HG02885 (cell line): ENCODE results near the gene EDEM1.

ENCODE experiments used
- ATAC-seq: cut with Tn5 transposase; IDR thresholded peaks from one replicate; pipeline ENCODE4 v1.9.1; 2021; ENCODE audit warnings: mild to moderate bottlenecking; ENCODE audit not compliant: unreplicated experiment, poor library complexity

Gene EDEM1

GRCh38 chr3:5197470-5198312 lies 10.2 kb downstream of the EDEM1 start:
- peak; percentile 79 for ATAC-seq

- no peak for ATAC-seq
These were observed 10.8 kb downstream of the EDEM1 start for GRCh38 chr3:5198313-5198677.

- peak; percentile 45 for ATAC-seq
These were observed 11.7 kb downstream of the EDEM1 start for GRCh38 chr3:5198986-5199731.

GRCh38 chr3:5201536-5201935 lies 14.0 kb downstream of the EDEM1 start:
- ATAC-seq, result no peak

- no peak for ATAC-seq
These were observed 14.7 kb downstream of the EDEM1 start for GRCh38 chr3:5202222-5202621.

- peak; percentile 98 for ATAC-seq
These were observed 17.8 kb downstream of the EDEM1 start for GRCh38 chr3:5205165-5205941.

- ATAC-seq, result no peak
These were observed 23.4 kb downstream of the EDEM1 start for GRCh38 chr3:5210926-5211325.

- no peak for ATAC-seq
These were observed 25.4 kb downstream of the EDEM1 start for GRCh38 chr3:5212628-5213573.

- ATAC-seq, result no peak
These were observed 26.1 kb downstream of the EDEM1 start for GRCh38 chr3:5213574-5213966.

GRCh38 chr3:5214352-5214751 lies 26.8 kb downstream of the EDEM1 start:
- no peak for ATAC-seq

- no peak for ATAC-seq
These were observed 30.5 kb downstream of the EDEM1 start for GRCh38 chr3:5217824-5218595.

- ATAC-seq, result no peak
These were observed 31.3 kb downstream of the EDEM1 start for GRCh38 chr3:5218815-5219214.

GRCh38 chr3:5219216-5219615 lies 31.7 kb downstream of the EDEM1 start:
- no peak for ATAC-seq

GRCh38 chr3:5220193-5220592 lies 32.7 kb downstream of the EDEM1 start:
- peak; percentile 35 for ATAC-seq

GRCh38 chr3:5220667-5221431 lies 33.3 kb downstream of the EDEM1 start:
- ATAC-seq, result no peak

GRCh38 chr3:5221701-5222100 lies 34.2 kb downstream of the EDEM1 start:
- no peak for ATAC-seq

GRCh38 chr3:5222283-5223005 lies 34.9 kb downstream of the EDEM1 start:
- no peak for ATAC-seq

- peak; percentile 54 for ATAC-seq
These were observed 39.3 kb downstream of the EDEM1 start for GRCh38 chr3:5226783-5227182.
